Mucosa of gallbladder (tissue), 1 donor: Measurements from ENCODE around the gene GRIN2D. TPM values are rescaled to one million over a fixed set of nuclear protein-coding genes. Genes with fewer than 3 reads are reported as not detected.
"Not testable (repeated sequence)": the region's sequence is repeated elsewhere in the genome, so short reads cannot be mapped to it uniquely, and the experiment has no call there.

Experiments
- DNase-seq: peaks from one replicate; pipeline ENCODE4 v3.0.0-alpha.2; 2020; ENCODE audit warnings: low spot score
- total RNA-seq: library from RNA; stranded (reverse); gene quantifications from one replicate; pipeline ENCODE4 v1.2.1, GENCODE V29; 2021
- donor health status: DM: no; HTN: no; CAD: no.

Gene GRIN2D
- total RNA-seq, 1 donor from 2014 or later, result 0.69 TPM

- DNase-seq, result not testable (repeated sequence)
These were observed 21.7 kb upstream of the GRIN2D start for GRCh38 chr19:48371771-48372170.

GRCh38 chr19:48372904-48373303, 20.6 kb upstream of the GRIN2D start:
- no peak for DNase-seq

GRCh38 chr19:48373567-48373966, 19.9 kb upstream of the GRIN2D start:
- no peak for DNase-seq

- no peak for DNase-seq
These were observed 15.3 kb upstream of the GRIN2D start for GRCh38 chr19:48378194-48378570.

GRCh38 chr19:48379058-48379457, 14.4 kb upstream of the GRIN2D start:
- DNase-seq, result no peak

- DNase-seq, result no peak
These were observed 12.1 kb upstream of the GRIN2D start for GRCh38 chr19:48381178-48381950.

GRCh38 chr19:48382286-48382685, 11.2 kb upstream of the GRIN2D start:
- DNase-seq, result no peak

GRCh38 chr19:48385461-48386087, 7.9 kb upstream of the GRIN2D start:
- DNase-seq, result no peak

- no peak for DNase-seq
These were observed 6.5 kb upstream of the GRIN2D start for GRCh38 chr19:48386981-48387380.

GRCh38 chr19:48390188-48391099, 3.0 kb upstream of the GRIN2D start:
- peak; percentile 53 for DNase-seq

GRCh38 chr19:48391100-48392005, 2.1 kb upstream of the GRIN2D start, which contains the start of gene KDELR1:
KDELR1 (minus strand) TSS chr19:48391551; CDS start chr19:48391358, 193 bp downstream.
- DNase-seq, result peak; percentile 70

- DNase-seq, result not testable (repeated sequence)
These were observed 1.5 kb upstream of the GRIN2D start for GRCh38 chr19:48392006-48392344.

GRCh38 chr19:48392860-48393558, 459 bp upstream of the GRIN2D start:
- DNase-seq, result no peak

- no peak for DNase-seq
These were observed 1.1 kb downstream of the GRIN2D start for GRCh38 chr19:48394331-48395169.

- no peak for DNase-seq
These were observed 1.6 kb downstream of the GRIN2D start for GRCh38 chr19:48395170-48395455.

- DNase-seq, result no peak
These were observed 2.0 kb downstream of the GRIN2D start for GRCh38 chr19:48395499-48395898.

GRCh38 chr19:48396016-48396823, 2.8 kb downstream of the GRIN2D start:
- DNase-seq, result no peak

GRCh38 chr19:48396824-48397176, 3.3 kb downstream of the GRIN2D start:
- DNase-seq, result no peak
